ENCODE data around the gene FXR2. TPM values are rescaled to one million over a fixed set of nuclear protein-coding genes. Genes with fewer than 3 reads are reported as not detected.
A peak's percentile ranks its signal among the peaks of the same experiment; 100 is the strongest.

Gene FXR2
- total and polyA plus RNA-seq, 7 donors, result 88.2 to 164 (median 110) TPM

- no peak for TF ChIP-seq CTCF (IDR thresholded peaks at IDR 0.05)
- ATAC-seq, result peak in 2 of 4 donors; percentile 0 to 4
- H3K27me3 ChIP-seq (ENCODE audit: insufficient read depth in 3 of 3, low read length in 2 of 3), result no peaks in the 10 kb centered on the region
- H3K4me1 ChIP-seq, result peaks cover 45% of the 10 kb centered on the region
- peak overlapping the region; percentile 96 for H3K4me3 ChIP-seq
- peaks cover 6 to 43% of the 10 kb centered on the region in 2 donors for H3K36me3 ChIP-seq (ENCODE audit: insufficient read depth in 1 of 2, low read depth in 1 of 2)
- DNase-seq, result no peak
- intact Hi-C loops (cut with DNase I), result loop anchor here in 1 of 2 donors (5.0 to 10.0 kb wide), 4 partner anchors 50 to 317 kb away; partner anchors contain the start of genes FGF11, GABARAP, KCTD11 and TMEM102
- no peaks in the 10 kb centered on the region for H3K9me3 ChIP-seq
- WGBS, 3 donors, result 0 to 1% (median 0%) methylated on average over 17 to 28 of the region's 28 CpGs
- H3K27ac ChIP-seq, result peak overlapping the region; percentile 94
Measured at GRCh38 chr17:7562208-7562605, 52.5 kb downstream of the FXR2 start.

- Histone ChIP-seq H3K9me3 (no peaks in the 10 kb centered on the region), H3K4me1 (peaks cover 45% of the 10 kb centered on the region), H3K27ac (peak within 1 kb of the TSS; percentile 94), H3K4me3 (peak within 1 kb of the TSS; percentile 96), H3K27me3 (ENCODE audit: insufficient read depth in 3 of 3, low read length in 2 of 3) (no peaks in the 10 kb centered on the region), H3K36me3 (ENCODE audit: insufficient read depth in 1 of 2, low read depth in 1 of 2) (peaks cover 6 to 38% of the 10 kb centered on the region in 2 donors)
- 0% methylated on average over 33 to 81 of the region's 82 CpGs for WGBS, 3 donors
- ATAC-seq, result peak; percentile 89 to 92 (median 90)
- intact Hi-C loops (cut with DNase I), result loop anchor here (2.0 to 10.0 kb wide), 6 partner anchors 47 to 317 kb away; partner anchors contain the start of genes FGF11 (in 2 of the 2), GABARAP (in 1 of the 2), KCTD11 (in 1 of the 2) and TMEM102 (in 1 of the 2)
- no peak for TF ChIP-seq CTCF (IDR thresholded peaks at IDR 0.05)
- DNase-seq, result peak; percentile 94 to 96
Measured at GRCh38 chr17:7561589-7562207, 53.0 kb downstream of the FXR2 start, which contains the start of gene SENP3. SENP3 (plus strand) TSS chr17:7561919; CDS start chr17:7563077, 1,158 bp downstream.

GRCh38 chr17:7561028-7561575 is 53.6 kb downstream of the FXR2 start:
- ATAC-seq (peak; percentile 82 to 88 (median 84)), DNase-seq (peak; percentile 92 to 96)
- peak; percentile 86 for TF ChIP-seq CTCF (IDR thresholded peaks at IDR 0.05)
- peaks cover 6 to 32% of the 10 kb centered on the region in 2 donors for H3K36me3 ChIP-seq (ENCODE audit: insufficient read depth in 1 of 2, low read depth in 1 of 2)
- no peaks in the 10 kb centered on the region for H3K27me3 ChIP-seq (ENCODE audit: insufficient read depth in 3 of 3, low read length in 2 of 3)
- H3K27ac ChIP-seq, result peak overlapping the region; percentile 94
- 1% methylated on average over 32 of the region's 32 CpGs for WGBS, 3 donors
- H3K9me3 ChIP-seq, result no peaks in the 10 kb centered on the region
- intact Hi-C loops (cut with DNase I), result loop anchor here (2.0 to 10.0 kb wide), 6 partner anchors 46 to 316 kb away; partner anchors contain the start of genes FGF11 (in 2 of the 2), GABARAP (in 1 of the 2), KCTD11 (in 1 of the 2) and TMEM102 (in 1 of the 2)
- H3K4me3 ChIP-seq, result peak overlapping the region; percentile 96
- H3K4me1 ChIP-seq, result peaks cover 45% of the 10 kb centered on the region

- DNase-seq, result peak; percentile 64 to 70
- H3K4me1 ChIP-seq, result peaks cover 45% of the 10 kb centered on the region
- no peaks in the 10 kb centered on the region for H3K9me3 ChIP-seq
- peak overlapping the region; percentile 94 for H3K27ac ChIP-seq
- 27 to 30% (median 28%) methylated on average over 20 to 22 of the region's 22 CpGs for WGBS, 3 donors
- no peaks in the 10 kb centered on the region for H3K27me3 ChIP-seq (ENCODE audit: insufficient read depth in 3 of 3, low read length in 2 of 3)
- ATAC-seq, result peak; percentile 53 to 63 (median 56)
- TF ChIP-seq CTCF (IDR thresholded peaks at IDR 0.05), result peak; percentile 57
- peaks cover 3 to 25% of the 10 kb centered on the region in 2 donors for H3K36me3 ChIP-seq (ENCODE audit: insufficient read depth in 1 of 2, low read depth in 1 of 2)
- intact Hi-C loops (cut with DNase I), result loop anchor here (2.0 to 10.0 kb wide), 6 partner anchors 46 to 316 kb away; partner anchors contain the start of genes FGF11 (in 2 of the 2), GABARAP (in 1 of the 2), KCTD11 (in 1 of the 2) and TMEM102 (in 1 of the 2)
- H3K4me3 ChIP-seq, result peak overlapping the region; percentile 96
Measured at GRCh38 chr17:7560172-7561027, 54.3 kb downstream of the FXR2 start.

All from psoas muscle (tissue), 8 donors.